ENCODE results near the gene LAMTOR3. TPM values are rescaled to one million over a fixed set of nuclear protein-coding genes. Genes with fewer than 3 reads are reported as not detected.

The LAMTOR3 gene
- polyA plus RNA-seq, 1 donor (not counting 4 experiments of a cell fraction or from before 2014, with no cell fraction given): 92.2 TPM

- H2AFZ ChIP-seq (ENCODE audit: control insufficient read depth, low read length): no peak overlapping the region
- DNase-seq (ENCODE audit: low read depth, low spot score): no peak
- dilution Hi-C loops (cut with MboI; ENCODE audit: extremely low pct_ligation_motif_present, low sequenced_read_pairs): no loop called here
- peaks cover 2% of the 10 kb centered on the region for H3K9me1 ChIP-seq (ENCODE audit: control insufficient read depth, extremely low read depth, insufficient read depth, low read length)
- no peaks in the 10 kb centered on the region for H3K27me3 ChIP-seq (ENCODE audit: control insufficient read depth, extremely low read depth, insufficient read depth, low read length)
- no peak for TF ChIP-seq CTCF (optimal IDR thresholded peaks at IDR 0.05 in 1 of 3, IDR thresholded peaks at IDR 0.05 in 1 of 3, conservative IDR thresholded peaks at IDR 0.05 in 1 of 3; ENCODE audit: extremely low read depth in 1 of 3, insufficient read depth in 2 of 3, low read length in 3 of 3)
- TF ChIP-seq EZH2 (IDR thresholded peaks at IDR 0.05; ENCODE audit: low read length): no peak
- H3K4me1 ChIP-seq (ENCODE audit: control insufficient read depth, extremely low read depth, insufficient read depth, low read length): no peaks in the 10 kb centered on the region
- no peaks in the 10 kb centered on the region for H4K20me1 ChIP-seq (ENCODE audit: control insufficient read depth, extremely low read depth, insufficient read depth, low read length)
- no peak overlapping the region for H3K4me2 ChIP-seq (ENCODE audit: control insufficient read depth, extremely low read depth, insufficient read depth, low read depth, low read length)
- no peak overlapping the region for H3K4me3 ChIP-seq (ENCODE audit: control insufficient read depth in 2 of 3, extremely low read depth in 1 of 3, insufficient read depth in 2 of 3, low read depth in 1 of 3, low read length in 3 of 3)
- H3K27ac ChIP-seq (ENCODE audit: control insufficient read depth, insufficient read depth, low read length): no peak overlapping the region
- H3K79me2 ChIP-seq (ENCODE audit: control insufficient read depth, insufficient read depth, low read length): no peaks in the 10 kb centered on the region
- FAIRE-seq: no peak
- no peaks in the 10 kb centered on the region for H3K9me3 ChIP-seq (ENCODE audit: control insufficient read depth, low read depth, low read length)
- no peak overlapping the region for H3K9ac ChIP-seq (ENCODE audit: control insufficient read depth, extremely low read depth, insufficient read depth, low read length)
- peaks cover 9 to 19% of the 10 kb centered on the region in 2 experiments for H3K36me3 ChIP-seq (ENCODE audit: control insufficient read depth in 2 of 2, extremely low read depth in 1 of 2, insufficient read depth in 2 of 2, low read length in 2 of 2)
These were observed 21.7 kb downstream of the LAMTOR3 start for GRCh38 chr4:99872570-99872969.

- H2AFZ ChIP-seq (ENCODE audit: control insufficient read depth, low read length): no peak overlapping the region
- DNase-seq (ENCODE audit: low read depth, low spot score): no peak
- H3K79me2 ChIP-seq (ENCODE audit: control insufficient read depth, insufficient read depth, low read length): no peaks in the 10 kb centered on the region
- peak; percentile 23 for FAIRE-seq
- TF ChIP-seq EZH2 (IDR thresholded peaks at IDR 0.05; ENCODE audit: low read length) (no peak), CTCF (optimal IDR thresholded peaks at IDR 0.05 in 1 of 3, IDR thresholded peaks at IDR 0.05 in 1 of 3, conservative IDR thresholded peaks at IDR 0.05 in 1 of 3; ENCODE audit: extremely low read depth in 1 of 3, insufficient read depth in 2 of 3, low read length in 3 of 3) (no peak)
- dilution Hi-C loops (cut with MboI; ENCODE audit: extremely low pct_ligation_motif_present, low sequenced_read_pairs): no loop called here
- no peaks in the 10 kb centered on the region for H3K9me3 ChIP-seq (ENCODE audit: control insufficient read depth, low read depth, low read length)
- no peaks in the 10 kb centered on the region for H3K27me3 ChIP-seq (ENCODE audit: control insufficient read depth, extremely low read depth, insufficient read depth, low read length)
- no peaks in the 10 kb centered on the region for H3K4me1 ChIP-seq (ENCODE audit: control insufficient read depth, extremely low read depth, insufficient read depth, low read length)
- no peaks in the 10 kb centered on the region for H4K20me1 ChIP-seq (ENCODE audit: control insufficient read depth, extremely low read depth, insufficient read depth, low read length)
- H3K36me3 ChIP-seq (ENCODE audit: control insufficient read depth in 2 of 2, extremely low read depth in 1 of 2, insufficient read depth in 2 of 2, low read length in 2 of 2): peaks cover 16 to 29% of the 10 kb centered on the region in 2 experiments
- no peak overlapping the region for H3K4me2 ChIP-seq (ENCODE audit: control insufficient read depth, extremely low read depth, insufficient read depth, low read depth, low read length)
- no peak overlapping the region for H3K9ac ChIP-seq (ENCODE audit: control insufficient read depth, extremely low read depth, insufficient read depth, low read length)
- peaks cover 2% of the 10 kb centered on the region for H3K9me1 ChIP-seq (ENCODE audit: control insufficient read depth, extremely low read depth, insufficient read depth, low read length)
- no peak overlapping the region for H3K27ac ChIP-seq (ENCODE audit: control insufficient read depth, insufficient read depth, low read length)
- H3K4me3 ChIP-seq (ENCODE audit: control insufficient read depth in 2 of 3, extremely low read depth in 1 of 3, insufficient read depth in 2 of 3, low read depth in 1 of 3, low read length in 3 of 3): no peak overlapping the region
These were observed 26.1 kb downstream of the LAMTOR3 start for GRCh38 chr4:99868126-99868596.

All from keratinocyte (primary cell).